IPS-18a (cell line): ENCODE results near the gene C1QA.

Experiments used
- H3K27ac ChIP-seq: one replicate; pipeline ENCODE4 v1.5.1; 2013; ENCODE audit warnings: low read length
- H3K27me3 ChIP-seq: one replicate; pipeline ENCODE4 v1.6.1; 2013; ENCODE audit warnings: mild to moderate bottlenecking, low read length; ENCODE audit not compliant: control insufficient read depth, insufficient read depth
- H3K36me3 ChIP-seq: one replicate; pipeline ENCODE4 v1.6.1; 2013; ENCODE audit warnings: low read depth, low read length; ENCODE audit not compliant: control insufficient read depth
- H3K4me1 ChIP-seq: one replicate; pipeline ENCODE4 v1.6.1; 2013; ENCODE audit warnings: low read depth, low read length; ENCODE audit not compliant: control insufficient read depth
- H3K4me3 ChIP-seq: one replicate; pipeline ENCODE4 v1.5.1; 2013; ENCODE audit warnings: low read length
- H3K9ac ChIP-seq: one replicate; pipeline ENCODE4 v1.6.1; 2013; ENCODE audit warnings: mild to moderate bottlenecking, low read length, moderate library complexity
- H3K9me3 ChIP-seq: one replicate; pipeline ENCODE4 v1.6.1; 2013; ENCODE audit warnings: low read depth, low read length; ENCODE audit not compliant: control insufficient read depth

Gene C1QA

DNA sequence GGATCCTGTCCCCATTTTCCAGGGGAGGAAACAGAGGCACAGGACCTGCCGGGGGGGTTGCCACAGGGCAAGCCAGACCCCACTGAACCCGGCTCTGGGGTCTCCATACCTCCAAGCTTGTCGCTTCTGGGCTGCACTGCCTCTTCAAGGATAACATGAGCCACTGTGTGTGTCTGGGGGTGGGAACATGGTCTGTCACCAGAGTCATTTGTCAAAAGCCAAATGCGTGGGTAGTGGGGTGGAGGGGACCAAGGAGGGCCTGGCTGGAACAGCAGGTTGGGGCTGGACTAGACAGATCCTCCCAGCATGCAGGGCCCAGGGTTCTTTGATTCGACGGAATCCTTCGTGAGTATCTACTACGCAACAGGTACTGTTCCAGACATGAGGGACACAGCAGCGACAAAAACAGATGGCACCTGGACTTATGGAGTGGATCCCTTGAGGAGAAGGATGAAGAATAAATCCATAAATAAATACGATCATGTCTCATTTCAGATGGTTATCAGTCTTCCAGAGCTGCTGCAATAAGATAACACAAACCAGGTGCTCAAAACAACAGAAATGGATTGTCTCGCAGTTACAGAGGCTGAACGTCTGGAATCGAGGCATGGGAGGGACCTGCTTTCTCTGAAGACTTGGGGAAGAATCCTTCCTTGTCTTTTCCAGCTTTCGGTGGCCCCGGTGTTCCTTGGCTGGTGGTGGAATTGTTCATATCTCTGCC, 45.3 kb downstream of the C1QA start:
- no peaks in the 10 kb centered on the region for H3K27me3 ChIP-seq
- H3K4me3 ChIP-seq, result no peak overlapping the region
- no peaks in the 10 kb centered on the region for H3K36me3 ChIP-seq
- no peak overlapping the region for H3K9ac ChIP-seq
- no peak overlapping the region for H3K27ac ChIP-seq
- no peaks in the 10 kb centered on the region for H3K9me3 ChIP-seq
- peaks cover 5% of the 10 kb centered on the region for H3K4me1 ChIP-seq

DNA sequence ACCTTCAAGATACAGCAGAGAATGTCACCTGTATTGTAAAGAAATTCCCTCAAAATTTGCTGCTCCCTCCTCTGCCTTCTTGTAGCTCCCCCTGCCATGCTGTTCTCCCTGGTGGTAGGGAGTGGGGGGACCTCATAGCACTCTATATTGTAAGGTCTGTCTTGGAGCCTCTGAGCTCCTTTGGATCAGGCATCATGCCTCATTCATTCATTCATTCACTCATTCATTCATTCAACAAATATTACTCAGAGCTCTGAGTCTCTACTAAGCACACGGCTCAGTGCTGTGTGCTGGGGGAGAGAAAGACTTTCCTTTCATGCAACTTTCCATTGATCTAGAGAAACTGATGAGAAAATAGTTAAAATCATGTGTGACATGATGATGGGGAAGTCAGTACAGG, 47.1 kb downstream of the C1QA start:
- no peaks in the 10 kb centered on the region for H3K4me1 ChIP-seq
- H3K9ac ChIP-seq, result no peak overlapping the region
- no peak overlapping the region for H3K4me3 ChIP-seq
- H3K27ac ChIP-seq, result no peak overlapping the region
- H3K27me3 ChIP-seq, result no peaks in the 10 kb centered on the region
- no peaks in the 10 kb centered on the region for H3K9me3 ChIP-seq
- no peaks in the 10 kb centered on the region for H3K36me3 ChIP-seq

DNA sequence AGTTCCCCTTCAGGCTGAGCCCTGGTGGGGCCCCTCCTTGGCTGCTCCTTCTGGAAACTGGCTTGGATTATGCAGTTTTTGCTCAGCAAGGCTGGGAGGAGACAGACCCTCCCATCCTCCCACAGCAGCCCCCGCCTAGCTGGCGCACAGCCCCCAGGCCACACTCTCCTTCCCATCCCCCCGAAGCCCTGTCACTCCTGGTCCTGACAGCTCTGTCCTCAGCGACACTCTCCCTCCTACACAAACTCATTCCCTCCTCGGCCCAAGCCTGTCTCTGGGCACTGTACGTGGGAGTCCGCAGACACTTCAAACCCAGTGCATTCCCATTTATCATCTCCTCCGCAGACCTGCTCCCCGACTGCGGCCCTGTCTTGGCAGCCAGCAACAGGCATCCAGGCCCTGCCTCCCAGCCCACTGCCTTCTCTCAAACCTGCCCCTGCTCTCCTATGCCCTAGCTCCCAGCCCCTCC, 49.2 kb downstream of the C1QA start:
- Histone ChIP-seq H3K36me3 (no peaks in the 10 kb centered on the region), H3K4me3 (no peak overlapping the region), H3K4me1 (no peaks in the 10 kb centered on the region), H3K9me3 (no peaks in the 10 kb centered on the region), H3K9ac (no peak overlapping the region), H3K27me3 (no peaks in the 10 kb centered on the region), H3K27ac (no peak overlapping the region)

DNA sequence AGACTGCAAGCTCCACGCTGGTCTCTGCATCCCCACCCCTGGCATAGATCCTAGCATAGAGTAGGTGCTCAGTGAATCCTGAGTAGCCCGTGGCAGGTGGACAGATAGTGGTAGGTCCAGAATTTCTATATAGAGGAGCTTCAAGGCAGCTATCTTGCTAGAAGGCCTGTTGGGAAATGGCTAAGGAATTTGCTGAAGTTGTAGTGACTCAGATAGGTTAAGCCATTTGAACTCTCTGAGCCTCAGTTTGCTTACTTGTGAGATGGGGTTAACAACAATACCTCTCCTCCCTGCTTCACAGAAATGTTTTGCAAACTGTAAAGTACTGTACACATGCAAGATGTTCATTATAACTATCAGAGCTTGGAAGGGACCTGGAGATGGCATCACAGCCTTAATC, 50.8 kb downstream of the C1QA start:
- H3K9me3 ChIP-seq, result no peaks in the 10 kb centered on the region
- H3K27me3 ChIP-seq, result no peaks in the 10 kb centered on the region
- H3K4me1 ChIP-seq, result no peaks in the 10 kb centered on the region
- H3K36me3 ChIP-seq, result no peaks in the 10 kb centered on the region
- no peak overlapping the region for H3K4me3 ChIP-seq
- H3K9ac ChIP-seq, result no peak overlapping the region
- H3K27ac ChIP-seq, result no peak overlapping the region

DNA sequence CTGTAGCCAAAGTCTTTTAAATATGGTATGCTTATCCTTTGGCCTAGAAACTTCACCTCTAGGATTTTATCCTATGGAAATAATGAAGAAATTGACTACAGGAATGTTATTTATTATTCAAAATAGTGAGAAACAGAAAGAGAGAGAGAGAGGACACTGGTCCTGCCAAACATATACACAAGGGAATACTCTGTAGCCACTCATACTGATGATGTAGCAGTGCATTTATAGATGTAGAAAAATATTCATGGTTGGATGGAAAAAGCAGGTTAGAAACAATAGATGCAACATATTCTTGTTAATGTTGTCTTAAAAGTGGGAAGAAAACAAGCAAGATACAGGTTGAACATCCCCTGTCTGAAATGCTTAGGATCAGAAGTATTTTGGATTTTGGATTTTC, 52.0 kb downstream of the C1QA start:
- Histone ChIP-seq H3K4me1 (no peaks in the 10 kb centered on the region), H3K9ac (no peak overlapping the region), H3K9me3 (no peaks in the 10 kb centered on the region), H3K27me3 (no peaks in the 10 kb centered on the region), H3K4me3 (no peak overlapping the region), H3K36me3 (no peaks in the 10 kb centered on the region), H3K27ac (no peak overlapping the region)
